Measurements from ENCODE around the gene PPP1R18. TPM values are rescaled to one million over a fixed set of nuclear protein-coding genes. Genes with fewer than 3 reads are reported as not detected.
"Not testable (repeated sequence)": the region's sequence is repeated elsewhere in the genome, so short reads cannot be mapped to it uniquely, and the experiment has no call there.

PPP1R18 gene
- total RNA-seq, 4 donors from 2014 or later = 14.2 to 35.1 (median 15.2) TPM

GRCh38 chr6:30676660-30677285 lies 9.7 kb downstream of the PPP1R18 start:
- Histone ChIP-seq H3K27ac (no peak overlapping the region), H3K9me3 (no peaks in the 10 kb centered on the region), H3K36me3 (peaks cover 16% of the 10 kb centered on the region in 2 donors), H3K4me1 (peaks cover 5 to 33% of the 10 kb centered on the region in 2 donors), H3K4me3 (replicated peaks in 1 of 3) (no peak overlapping the region), H3K27me3 (no peaks in the 10 kb centered on the region)
- intact Hi-C loops (cut with DNase I) = loop anchor here (10.0 kb wide), 2 partner anchors 192 to 208 kb away; partner anchors contain the start of genes DDR1 and HLA-E
- TF ChIP-seq POLR2A (IDR thresholded peaks at IDR 0.05) (no peak), CTCF (IDR thresholded peaks at IDR 0.05) (no peak)
- DNase-seq = no peak
- 85 to 89% methylated on average over 9 to 10 of the region's 10 CpGs for WGBS, 2 donors

- Histone ChIP-seq H3K27me3 (no peaks in the 10 kb centered on the region), H3K4me3 (replicated peaks in 1 of 3) (peak within 1 kb of the TSS; percentile 43 to 98 (median 80)), H3K36me3 (peaks cover 31 to 38% of the 10 kb centered on the region in 2 donors), H3K9me3 (no peaks in the 10 kb centered on the region), H3K27ac (peak within 1 kb of the TSS in 2 of 3 donors; percentile 14 to 53), H3K4me1 (peaks cover 9 to 28% of the 10 kb centered on the region in 2 donors)
- DNase-seq = peak; percentile 96 to 97
- TF ChIP-seq POLR2A (IDR thresholded peaks at IDR 0.05) = peak in 1 of 2 donors; percentile 49
- TF ChIP-seq CTCF (IDR thresholded peaks at IDR 0.05) = peak; percentile 59 to 87 (median 78)
- 0% methylated on average over 29 to 36 of the region's 57 CpGs for WGBS, 2 donors
- intact Hi-C loops (cut with DNase I) = loop anchor here (10.0 kb wide), 2 partner anchors 188 to 212 kb away; partner anchors contain the start of genes DDR1 and HLA-E
These were observed 13.8 kb downstream of the PPP1R18 start, which contains the start of gene DHX16 for GRCh38 chr6:30672445-30673253. Gene DHX16, minus strand, starts transcription at chr6:30673006. Its CDS starts 165 bp downstream, at chr6:30672841.

- no peak for DNase-seq
- Histone ChIP-seq H3K9me3 (no peaks in the 10 kb centered on the region), H3K27ac (no peak overlapping the region), H3K4me3 (replicated peaks in 1 of 3) (no peak overlapping the region), H3K27me3 (no peaks in the 10 kb centered on the region), H3K36me3 (peaks cover 16 to 41% of the 10 kb centered on the region in 2 donors), H3K4me1 (peaks cover 9 to 28% of the 10 kb centered on the region in 2 donors)
- TF ChIP-seq CTCF (IDR thresholded peaks at IDR 0.05) = no peak
- no peak for TF ChIP-seq POLR2A (IDR thresholded peaks at IDR 0.05)
- intact Hi-C loops (cut with DNase I) = loop anchor here (10.0 kb wide), 2 partner anchors 186 to 214 kb away; partner anchors contain the start of genes DDR1 and HLA-E
- 91 to 92% methylated on average over 27 of the region's 27 CpGs for WGBS, 2 donors
These were observed 15.5 kb downstream of the PPP1R18 start for GRCh38 chr6:30670760-30671527.

- DNase-seq; H3K4me3 ChIP-seq (replicated peaks in 1 of 3); H3K9me3 ChIP-seq; H3K4me1 ChIP-seq; intact Hi-C loops (cut with DNase I); H3K27ac ChIP-seq; H3K27me3 ChIP-seq: not testable (repeated sequence)
- WGBS, 2 donors = 86 to 88% methylated on average over 2 of the region's 2 CpGs
- peaks cover 59 to 83% of the 10 kb centered on the region in 2 donors for H3K36me3 ChIP-seq
These were observed 20.1 kb downstream of the PPP1R18 start for GRCh38 chr6:30666300-30666699.

Measured in thyroid gland (tissue), 4 donors.